Testis (tissue), 3 donors: ENCODE data around the gene FXYD7. TPM values are rescaled to one million over a fixed set of nuclear protein-coding genes. Genes with fewer than 3 reads are reported as not detected.

Experiments used
- DNase-seq: peaks from one replicate; pipeline ENCODE4 v3.0.0-alpha.2; 2019
- H3K27ac ChIP-seq, 2 donors: fragments of 200-600 bp; sonication (generic); one replicate each; pipeline ENCODE4 v1.5.1; 2019
- H3K27me3 ChIP-seq: fragments of 200-600 bp; sonication (generic); one replicate; pipeline ENCODE4 v1.5.1; 2019
- H3K36me3 ChIP-seq: fragments of 200-600 bp; sonication (generic); one replicate; pipeline ENCODE4 v1.5.1; 2017; ENCODE audit warnings: low read depth; ENCODE audit errors: missing control alignments
- H3K4me1 ChIP-seq: fragments of 200-600 bp; sonication (generic); one replicate; pipeline ENCODE4 v1.5.1; 2019
- H3K4me3 ChIP-seq, 2 donors: fragments of 200-600 bp; sonication (generic); one replicate each; pipeline ENCODE4 v1.5.1; 2017 to 2019
- H3K9me3 ChIP-seq: fragments of 200-600 bp; sonication (generic); one replicate; pipeline ENCODE4 v1.5.1; 2017
- POLR2A ChIP-seq: fragments of 450-650 bp; IDR thresholded peaks from one replicate; pipeline ENCODE4 v1.6.1; 2017; ENCODE audit warnings: antibody characterized with exemption, mild to moderate bottlenecking, moderate library complexity
- WGBS, 2 donors: methylation state at CpG; one replicate each; pipeline ENCODE4 v1.1.5; 2018; 5-methylcytosine and 5-hydroxymethylcytosine counted together
- intact Hi-C: fragments of 100-400 bp; cut with DNase I; formaldehyde crosslinking; loops from one replicate; pipeline ENCODE4 v1.15.1; 2023; ENCODE audit warnings: low total_unique reads
- polyA plus RNA-seq: library from polyadenylated mRNA; stranded (reverse); fragments of 350-450 nt; fragmentation: Illumina TruSeq; extraction: RNeasy Lipid Tissue Mini Kit (QIAGEN cat#74804); gene quantifications from one replicate; pipeline ENCODE4 v1.2.3, GENCODE V29; 2014; ENCODE audit warnings: low read depth, low replicate concordance; ENCODE audit not compliant: insufficient read depth
- total RNA-seq, 2 donors: library from RNA; depleted of rRNA; stranded (reverse); fragments of >200 nt; gene quantifications; one replicate each; pipeline ENCODE4 v1.2.3, GENCODE V29; 2016
- TF ChIP-seq, protein P1 (sequence below), 3 experiments: fragments of 450-650 bp in 2 of 3; fragments of 200-600 bp in 1 of 3; sonication (generic) in 1 of 3; IDR thresholded peaks; one replicate each; pipeline ENCODE4 v1.5.1; 2016 to 2019; ENCODE audit warnings: antibody characterized with exemption in 3 of 3, mild to moderate bottlenecking in 2 of 3, moderate library complexity in 1 of 3

FXYD7 gene
- total and polyA plus RNA-seq, 3 donors from 2014 or later: 1.2 to 2.1 TPM; not detected in 1

GRCh38 chr19:35120898-35121297 lies 22.2 kb upstream of the FXYD7 start:
- Histone ChIP-seq H3K27ac (no peak overlapping the region), H3K4me1 (peaks cover 25% of the 10 kb centered on the region), H3K9me3 (no peaks in the 10 kb centered on the region), H3K27me3 (no peaks in the 10 kb centered on the region), H3K4me3 (no peak overlapping the region), H3K36me3 (no peaks in the 10 kb centered on the region)
- TF ChIP-seq POLR2A: no peak
- TF ChIP-seq, protein P1, sequence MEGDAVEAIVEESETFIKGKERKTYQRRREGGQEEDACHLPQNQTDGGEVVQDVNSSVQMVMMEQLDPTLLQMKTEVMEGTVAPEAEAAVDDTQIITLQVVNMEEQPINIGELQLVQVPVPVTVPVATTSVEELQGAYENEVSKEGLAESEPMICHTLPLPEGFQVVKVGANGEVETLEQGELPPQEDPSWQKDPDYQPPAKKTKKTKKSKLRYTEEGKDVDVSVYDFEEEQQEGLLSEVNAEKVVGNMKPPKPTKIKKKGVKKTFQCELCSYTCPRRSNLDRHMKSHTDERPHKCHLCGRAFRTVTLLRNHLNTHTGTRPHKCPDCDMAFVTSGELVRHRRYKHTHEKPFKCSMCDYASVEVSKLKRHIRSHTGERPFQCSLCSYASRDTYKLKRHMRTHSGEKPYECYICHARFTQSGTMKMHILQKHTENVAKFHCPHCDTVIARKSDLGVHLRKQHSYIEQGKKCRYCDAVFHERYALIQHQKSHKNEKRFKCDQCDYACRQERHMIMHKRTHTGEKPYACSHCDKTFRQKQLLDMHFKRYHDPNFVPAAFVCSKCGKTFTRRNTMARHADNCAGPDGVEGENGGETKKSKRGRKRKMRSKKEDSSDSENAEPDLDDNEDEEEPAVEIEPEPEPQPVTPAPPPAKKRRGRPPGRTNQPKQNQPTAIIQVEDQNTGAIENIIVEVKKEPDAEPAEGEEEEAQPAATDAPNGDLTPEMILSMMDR (IDR thresholded peaks at IDR 0.05): no peak
- intact Hi-C loops: no loop called here
- no peak for DNase-seq
- WGBS, 2 donors: 72 to 77% methylated on average over 7 of the region's 7 CpGs

- H3K27me3 ChIP-seq: no peaks in the 10 kb centered on the region
- H3K4me1 ChIP-seq: peaks cover 32% of the 10 kb centered on the region
- no peaks in the 10 kb centered on the region for H3K36me3 ChIP-seq
- H3K4me3 ChIP-seq: no peak overlapping the region
- intact Hi-C loops: no loop called here
- no peak for DNase-seq
- 87 to 90% methylated on average over 13 to 19 of the region's 19 CpGs for WGBS, 2 donors
- no peak for TF ChIP-seq POLR2A
- TF ChIP-seq, protein P1 (IDR thresholded peaks at IDR 0.05): no peak
- peak overlapping the region; percentile 91 to 95 for H3K27ac ChIP-seq
- H3K9me3 ChIP-seq: no peaks in the 10 kb centered on the region
Measured at GRCh38 chr19:35122687-35123551, 20.1 kb upstream of the FXYD7 start.

DNA sequence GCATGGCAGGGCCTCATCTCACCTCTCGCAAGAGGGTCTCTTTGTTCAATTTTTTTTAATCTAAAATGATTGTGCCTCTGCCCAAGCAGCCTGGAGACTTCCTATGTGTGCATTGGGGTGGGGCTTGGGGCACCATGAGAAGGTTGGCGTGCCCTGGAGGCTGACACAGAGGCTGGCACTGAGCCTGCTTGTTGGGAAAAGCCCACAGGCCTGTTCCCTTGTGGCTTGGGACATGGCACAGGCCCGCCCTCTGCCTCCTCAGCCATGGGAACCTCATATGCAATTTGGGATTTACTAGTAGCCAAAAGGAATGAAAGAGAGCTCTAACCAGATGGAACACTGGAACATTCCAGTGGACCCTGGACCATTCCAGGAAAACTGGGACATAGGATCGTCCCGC lies 19.5 kb upstream of the FXYD7 start:
- Histone ChIP-seq H3K4me3 (no peak overlapping the region), H3K27me3 (no peaks in the 10 kb centered on the region), H3K36me3 (no peaks in the 10 kb centered on the region), H3K4me1 (peaks cover 32% of the 10 kb centered on the region), H3K9me3 (no peaks in the 10 kb centered on the region), H3K27ac (peak overlapping the region; percentile 91 to 95)
- TF ChIP-seq, protein P1 (IDR thresholded peaks at IDR 0.05): no peak
- TF ChIP-seq POLR2A: no peak
- no peak for DNase-seq
- intact Hi-C loops: no loop called here
- 65 to 75% methylated on average over 5 of the region's 5 CpGs for WGBS, 2 donors

- TF ChIP-seq, protein P1 (IDR thresholded peaks at IDR 0.05): no peak
- TF ChIP-seq POLR2A: peak; percentile 78
- peaks cover 29% of the 10 kb centered on the region for H3K4me1 ChIP-seq
- H3K4me3 ChIP-seq: peak overlapping the region; percentile 58 to 75
- H3K27ac ChIP-seq: peak overlapping the region; percentile 91 to 95
- no peaks in the 10 kb centered on the region for H3K36me3 ChIP-seq
- WGBS, 2 donors: 2 to 6% methylated on average over 20 to 42 of the region's 42 CpGs
- no peaks in the 10 kb centered on the region for H3K27me3 ChIP-seq
- H3K9me3 ChIP-seq: no peaks in the 10 kb centered on the region
- peak; percentile 92 for DNase-seq
- intact Hi-C loops: no loop called here
Measured at GRCh38 chr19:35124098-35125060, 18.7 kb upstream of the FXYD7 start.
